Activated B cell treated with CpG ODN at 0.5 μM for 24 hours (primary cell): ENCODE measurements around the gene OR6V1. TPM values are rescaled to one million over a fixed set of nuclear protein-coding genes. Genes with fewer than 3 reads are reported as not detected.
A peak's percentile ranks its signal among the peaks of the same experiment; 100 is the strongest.

ENCODE experiments used
- ATAC-seq: fragments of 200-7000 bp; cut with Tn5 transposase; one replicate; pipeline ENCODE4 v1.10.0; 2021; ENCODE audit warnings: low read depth, mild to moderate bottlenecking, moderate library complexity
- CTCF ChIA-PET: fragments of 350-600 bp; sonication (Branson Sonifier 250); formaldehyde crosslinking; loops from one replicate; lab custom pipeline; 2021; ENCODE audit warnings: antibody characterized with exemption; lab: Charles Lee
- POLR2A ChIA-PET: fragments of 350-600 bp; sonication (Branson Sonifier 250); formaldehyde crosslinking; loops from one replicate; lab custom pipeline; 2021; ENCODE audit warnings: antibody characterized with exemption; lab: Charles Lee
- DNase-seq: peaks from one replicate; pipeline ENCODE4 v3.0.0; 2022
- H3K27ac Mint-ChIP-seq: one replicate; pipeline ENCODE4 v1.8.0; 2020; ENCODE audit warnings: mixed read lengths
- H3K27me3 Mint-ChIP-seq: one replicate; pipeline ENCODE4 v1.8.0; 2021; ENCODE audit warnings: mixed read lengths
- H3K36me3 Mint-ChIP-seq: one replicate; pipeline ENCODE4 v1.8.0; 2021; ENCODE audit warnings: low read depth, mixed read lengths
- H3K4me1 Mint-ChIP-seq: one replicate; pipeline ENCODE4 v1.8.0; 2021; ENCODE audit warnings: mixed read lengths
- H3K4me3 Mint-ChIP-seq: one replicate; pipeline ENCODE4 v1.8.0; 2020; ENCODE audit warnings: mild to moderate bottlenecking, mixed read lengths
- H3K9me3 Mint-ChIP-seq: one replicate; pipeline ENCODE4 v1.8.0; 2020; ENCODE audit warnings: mixed read lengths
- CTCF ChIP-seq: fragments of 200-600 bp; IDR thresholded peaks from one replicate; pipeline ENCODE4 v1.8.0; 2022; ENCODE audit warnings: antibody characterized with exemption, mild to moderate bottlenecking
- intact Hi-C: fragments of 100-400 bp; cut with micrococcal nuclease; formaldehyde crosslinking; loops from one replicate; pipeline ENCODE4 v1.15.1; 2024
- total RNA-seq: library from RNA; stranded (reverse); gene quantifications from 2 replicates; pipeline ENCODE4 v1.2.3, GENCODE V29; 2022

Gene OR6V1
- total RNA-seq, 1 donor from 2014 or later, result not detected

DNA sequence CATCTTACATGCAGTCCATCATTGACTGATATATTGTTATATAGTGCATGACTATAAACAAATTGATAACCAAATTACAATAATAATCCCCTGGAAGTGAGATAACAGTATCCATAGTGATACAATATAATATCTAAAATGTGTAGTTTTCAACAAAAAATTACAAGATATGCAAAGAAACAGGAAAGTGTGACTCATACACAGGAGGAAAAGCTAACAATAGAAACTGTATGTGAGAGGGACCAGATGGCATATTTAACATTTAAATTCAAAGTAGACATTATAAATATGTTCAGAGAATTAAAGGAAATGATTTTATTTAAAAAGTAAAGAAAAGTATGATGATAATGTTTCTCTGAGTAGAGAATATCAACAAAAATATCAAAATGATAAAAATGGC lies 33.2 kb upstream of the OR6V1 start:
- peak overlapping the region; percentile 30 for H3K4me3 Mint-ChIP-seq
- ATAC-seq (no peak), DNase-seq (no peak)
- TF ChIP-seq CTCF, result no peak
- peaks cover 57% of the 10 kb centered on the region for H3K4me1 Mint-ChIP-seq
- peaks cover 8% of the 10 kb centered on the region for H3K36me3 Mint-ChIP-seq
- H3K27me3 Mint-ChIP-seq, result no peaks in the 10 kb centered on the region
- peaks cover 9% of the 10 kb centered on the region for H3K9me3 Mint-ChIP-seq
- H3K27ac Mint-ChIP-seq, result peak overlapping the region; percentile 16
- ChIA-PET CTCF (interaction anchor here (4.6 kb wide), 1 partner anchor 16 kb away, joined by 15 read pairs; no protein-coding TSS in a partner anchor), POLR2A (interaction anchor here (1.3 kb wide), 1 partner anchor 13 kb away, joined by 4 read pairs; no protein-coding TSS in a partner anchor)
- intact Hi-C loops, result loop anchor here (10.0 kb wide), 1 partner anchor 366 kb away; the partner anchor contains the start of gene ZYX

DNA sequence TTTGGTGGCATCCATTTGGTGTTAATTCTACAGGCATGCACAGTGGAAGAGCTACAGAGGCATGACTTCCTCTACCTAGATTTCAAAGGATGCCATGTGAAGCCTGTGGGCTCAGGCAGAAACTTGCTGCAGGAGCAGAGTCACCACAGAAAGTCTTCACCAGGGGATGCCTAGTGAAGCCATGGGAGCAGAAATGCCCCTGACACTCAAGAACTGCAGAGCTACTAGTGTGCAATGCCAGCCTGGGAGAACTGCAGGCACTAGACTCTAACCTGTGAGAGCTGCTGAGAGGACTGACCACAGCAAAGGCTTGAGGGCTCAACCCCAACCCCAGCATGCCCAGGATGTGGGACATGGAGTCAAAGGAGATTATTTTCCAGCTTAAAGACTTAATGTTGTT lies 29.1 kb upstream of the OR6V1 start:
- Mint-ChIP-seq H3K36me3 (peaks cover 5% of the 10 kb centered on the region), H3K27ac (no peak overlapping the region), H3K4me3 (no peak overlapping the region), H3K9me3 (peaks cover 9% of the 10 kb centered on the region), H3K27me3 (no peaks in the 10 kb centered on the region), H3K4me1 (peaks cover 19% of the 10 kb centered on the region)
- no peak for DNase-seq
- ChIA-PET POLR2A (no interaction called here), CTCF (interaction anchor here (0.6 kb wide), 1 partner anchor 352 kb away, joined by 3 read pairs; no protein-coding TSS in a partner anchor)
- TF ChIP-seq CTCF, result no peak
- ATAC-seq, result no peak
- intact Hi-C loops, result no loop called here

GRCh38 chr7:143025371-143025770 lies 26.8 kb upstream of the OR6V1 start:
- Mint-ChIP-seq H3K4me1 (peaks cover 6% of the 10 kb centered on the region), H3K27ac (no peak overlapping the region), H3K27me3 (no peaks in the 10 kb centered on the region), H3K9me3 (peaks cover 3% of the 10 kb centered on the region), H3K36me3 (no peaks in the 10 kb centered on the region), H3K4me3 (no peak overlapping the region)
- DNase-seq (no peak), ATAC-seq (no peak)
- ChIA-PET POLR2A (no interaction called here), CTCF (no interaction called here)
- no peak for TF ChIP-seq CTCF
- intact Hi-C loops, result no loop called here

- H3K36me3 Mint-ChIP-seq, result no peaks in the 10 kb centered on the region
- POLR2A ChIA-PET, result interaction anchor here (1.0 kb wide), 1 partner anchor 9 kb away, joined by 4 read pairs; no protein-coding TSS in a partner anchor
- ATAC-seq (no peak), DNase-seq (no peak)
- H3K9me3 Mint-ChIP-seq, result peaks cover 3% of the 10 kb centered on the region
- H3K27me3 Mint-ChIP-seq, result no peaks in the 10 kb centered on the region
- H3K4me3 Mint-ChIP-seq, result no peak within 1 kb of the TSS
- peaks cover 8% of the 10 kb centered on the region for H3K4me1 Mint-ChIP-seq
- no peak for TF ChIP-seq CTCF
- intact Hi-C loops, result no loop called here
- CTCF ChIA-PET, result interaction anchor here (1.2 kb wide), 1 partner anchor 188 kb away, joined by 3 read pairs; no protein-coding TSS in a partner anchor
- no peak within 1 kb of the TSS for H3K27ac Mint-ChIP-seq
Measured at GRCh38 chr7:143027032-143027431, 25.1 kb upstream of the OR6V1 start, which contains the start of gene OR9A2. Gene OR9A2 (minus strand): TSS chr7:143027132. CDS start chr7:143027132, 0 bp downstream.

DNA sequence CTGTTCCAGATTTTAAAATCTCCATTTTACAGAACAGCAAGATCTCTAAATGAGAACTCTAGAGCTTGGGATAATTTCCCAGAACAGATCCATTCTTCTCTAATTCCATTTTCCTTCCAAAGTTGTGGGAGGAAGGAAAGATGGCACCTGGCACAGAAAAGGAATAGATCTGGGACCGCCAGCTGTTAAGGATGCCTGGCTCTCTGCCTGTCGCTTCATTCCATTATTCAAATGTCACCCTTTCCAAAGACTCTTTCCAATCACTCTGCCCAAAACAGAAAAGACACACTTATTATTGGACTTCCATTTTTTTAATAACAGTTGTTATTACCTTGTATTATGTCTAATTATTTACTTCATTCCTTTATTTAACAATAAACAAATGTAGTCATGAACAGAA lies 24.5 kb upstream of the OR6V1 start:
- intact Hi-C loops, result no loop called here
- no peak for DNase-seq
- H3K27me3 Mint-ChIP-seq, result no peaks in the 10 kb centered on the region
- H3K9me3 Mint-ChIP-seq, result no peaks in the 10 kb centered on the region
- H3K4me1 Mint-ChIP-seq, result peaks cover 8% of the 10 kb centered on the region
- no peak overlapping the region for H3K4me3 Mint-ChIP-seq
- no peak for ATAC-seq
- ChIA-PET CTCF (no interaction called here), POLR2A (interaction anchor here (1.0 kb wide), 1 partner anchor 10 kb away, joined by 4 read pairs; no protein-coding TSS in a partner anchor)
- TF ChIP-seq CTCF, result no peak
- H3K27ac Mint-ChIP-seq, result no peak overlapping the region
- no peaks in the 10 kb centered on the region for H3K36me3 Mint-ChIP-seq
